ENCODE data around the gene DKK3.

- no peak for TF ChIP-seq CTCF (IDR thresholded peaks at IDR 0.05 in 4 of 5, conservative IDR thresholded peaks at IDR 0.05 in 1 of 5)
- no peak for TF ChIP-seq POLR2A (IDR thresholded peaks at IDR 0.05)
These were observed 7.1 kb upstream of the DKK3 start for GRCh38 chr11:12015486-12015885.
